Activated CD4-positive, alpha-beta T cell treated with anti-CD3 and anti-CD28 coated beads, Interleukin-2, amount 50 U/mL, for 1 hour (primary cell): ENCODE measurements around the gene NRF1.
"Not testable (repeated sequence)": the region's sequence is repeated elsewhere in the genome, so short reads cannot be mapped to it uniquely, and the experiment has no call there.

Experiments
- DNase-seq: peaks from one replicate; pipeline ENCODE4 v3.0.0-alpha.2; 2020

The NRF1 gene

GRCh38 chr7:129611246-129612111 is at the start of gene NRF1:
Gene NRF1, plus strand, starts transcription at chr7:129611720. Its CDS starts 45,632 bp downstream, at chr7:129657352.
- DNase-seq: peak; percentile 92

DNA sequence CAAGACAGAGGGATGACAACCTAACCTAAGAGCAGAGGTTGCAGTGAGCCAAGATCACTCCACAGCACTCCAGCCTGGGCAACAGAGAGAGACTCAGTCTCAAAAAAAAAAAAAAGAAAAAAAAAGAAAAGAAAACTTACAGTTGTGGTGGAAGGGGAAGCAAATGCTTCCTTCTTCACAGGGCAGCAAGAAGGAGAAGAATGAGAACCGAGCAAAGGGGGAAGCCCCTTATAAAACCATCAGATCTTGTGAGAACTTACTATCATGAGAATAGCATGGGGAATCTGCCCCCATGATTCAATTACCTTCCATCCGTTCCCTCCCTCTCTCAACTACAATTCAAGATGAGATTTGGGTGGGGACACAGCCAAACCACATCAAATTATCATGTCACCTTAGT is 45.2 kb upstream of the NRF1 start:
- DNase-seq: not testable (repeated sequence)

GRCh38 chr7:129567377-129567776 is 44.1 kb upstream of the NRF1 start:
- DNase-seq: no peak

DNA sequence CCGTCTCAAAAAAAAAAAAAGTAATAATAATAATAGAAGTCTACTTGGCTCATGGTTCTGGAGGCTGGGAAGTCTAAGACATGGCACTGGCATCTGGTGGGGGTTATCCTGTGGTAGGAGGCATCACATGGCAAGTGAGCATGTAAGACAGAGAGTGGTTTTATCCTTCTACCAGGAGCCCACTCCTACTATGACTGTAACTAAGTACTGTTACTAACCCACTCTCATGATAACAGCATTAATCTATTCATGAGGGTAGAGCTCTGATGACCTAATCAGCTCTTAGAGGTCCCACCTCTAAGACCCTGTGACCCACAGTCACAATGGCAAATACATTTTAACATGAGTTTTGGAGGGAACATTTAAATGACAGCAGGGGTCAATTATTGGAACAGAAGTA is 43.3 kb upstream of the NRF1 start:
- DNase-seq: no peak

DNA sequence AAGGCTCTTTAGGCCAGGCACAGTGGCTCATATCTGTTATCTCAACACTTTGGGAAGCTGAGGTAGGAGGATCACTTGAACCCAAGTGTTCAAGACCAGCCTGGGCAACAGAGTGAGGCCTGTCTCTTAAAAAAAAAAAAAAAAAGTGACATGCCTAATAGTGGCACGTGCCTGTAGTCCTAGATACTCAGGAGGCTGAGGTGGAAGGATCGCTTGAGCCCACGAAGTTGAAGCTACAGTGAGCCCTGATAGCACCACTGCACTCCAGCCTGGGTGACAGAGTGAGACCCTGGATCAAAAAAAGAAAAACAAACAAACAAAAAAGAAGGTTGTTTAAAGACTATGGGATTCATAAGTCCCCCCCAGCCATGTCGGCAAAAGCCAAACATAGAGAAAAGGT is 42.2 kb upstream of the NRF1 start:
- no peak for DNase-seq

GRCh38 chr7:129569811-129570215 is 41.7 kb upstream of the NRF1 start:
- no peak for DNase-seq

DNA sequence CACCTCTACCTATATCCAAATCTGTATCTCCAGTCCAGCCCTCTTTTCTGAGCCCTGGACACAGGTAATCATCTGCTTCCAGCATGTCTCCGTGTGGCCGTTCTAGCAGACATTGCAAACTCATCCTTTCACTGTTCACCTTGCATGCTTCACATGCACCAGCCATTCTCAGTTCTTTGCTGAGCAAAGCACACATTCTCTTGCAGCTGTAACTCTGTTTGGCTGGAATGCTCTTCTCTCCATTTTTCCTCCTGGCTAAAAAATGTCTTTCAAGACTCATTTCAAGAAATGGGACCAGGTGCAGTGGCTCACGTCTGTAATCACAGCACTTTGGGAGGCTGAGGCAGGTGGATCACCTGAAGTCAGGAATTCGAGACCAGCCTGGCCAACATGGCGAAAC is 40.3 kb upstream of the NRF1 start:
- DNase-seq: no peak

- no peak for DNase-seq
Observed at GRCh38 chr7:129572205-129572604, 39.3 kb upstream of the NRF1 start.

DNA sequence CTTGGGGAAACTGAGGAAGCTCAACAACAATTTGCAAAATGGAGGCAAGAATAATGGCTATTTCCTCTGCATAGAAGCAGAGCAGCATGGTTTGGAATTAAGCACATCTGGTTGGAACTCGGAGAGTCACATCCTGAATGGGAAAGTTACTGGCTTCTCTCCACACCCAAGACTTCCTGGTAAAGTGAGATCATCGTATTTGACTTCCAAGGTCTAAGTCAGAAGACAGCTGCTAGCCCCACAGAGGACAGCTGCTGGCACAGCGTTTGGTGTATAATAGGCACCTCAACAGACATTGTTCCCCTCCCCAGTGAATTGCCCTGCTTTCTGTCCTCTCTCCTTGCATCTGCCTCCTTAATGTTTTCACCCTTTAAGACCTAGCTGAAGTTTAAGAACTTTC is 37.0 kb upstream of the NRF1 start:
- no peak for DNase-seq

DNA sequence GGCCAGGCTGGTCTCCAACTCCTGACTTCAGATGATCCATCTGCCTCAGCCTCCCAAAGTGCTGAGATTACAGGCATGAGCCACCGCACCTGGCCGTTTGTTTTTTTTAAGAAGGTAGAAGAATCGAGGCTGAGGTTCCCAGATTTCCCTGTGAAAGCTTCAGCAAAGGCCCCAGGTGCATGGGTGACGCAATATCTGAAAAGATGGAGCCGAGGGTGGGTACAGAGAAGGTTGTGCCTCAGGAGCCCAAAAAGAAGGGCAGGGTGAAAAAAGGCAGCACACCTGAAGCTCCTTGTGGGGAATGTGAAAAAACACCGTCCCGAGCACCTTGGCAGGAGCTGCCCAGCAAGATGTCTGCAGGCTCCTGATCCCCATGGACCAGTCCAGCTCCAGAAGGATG is 35.8 kb upstream of the NRF1 start:
- no peak for DNase-seq

GRCh38 chr7:129576138-129576537 is 35.4 kb upstream of the NRF1 start:
- DNase-seq: no peak

GRCh38 chr7:129578829-129579228 is 32.7 kb upstream of the NRF1 start:
- DNase-seq: no peak

DNA sequence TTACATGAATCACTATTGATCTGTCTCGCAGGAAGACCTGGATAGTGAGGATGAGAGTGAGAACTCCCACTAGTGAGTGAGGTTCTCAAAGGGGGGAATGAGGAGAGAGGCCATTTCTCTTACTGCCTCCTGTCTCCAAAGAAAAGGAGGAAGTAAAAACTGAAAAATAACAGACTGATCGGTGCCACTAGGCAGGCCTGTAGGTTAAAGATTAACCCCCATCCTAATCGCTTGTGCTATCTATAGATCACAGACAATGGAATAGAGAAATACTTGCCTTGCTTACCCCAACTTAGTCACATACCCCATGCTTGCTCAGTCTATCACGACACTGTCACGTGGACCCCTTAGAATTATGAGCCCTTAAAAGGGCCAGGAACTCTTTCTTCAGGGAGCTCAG is 25.3 kb upstream of the NRF1 start:
- not testable (repeated sequence) for DNase-seq

DNA sequence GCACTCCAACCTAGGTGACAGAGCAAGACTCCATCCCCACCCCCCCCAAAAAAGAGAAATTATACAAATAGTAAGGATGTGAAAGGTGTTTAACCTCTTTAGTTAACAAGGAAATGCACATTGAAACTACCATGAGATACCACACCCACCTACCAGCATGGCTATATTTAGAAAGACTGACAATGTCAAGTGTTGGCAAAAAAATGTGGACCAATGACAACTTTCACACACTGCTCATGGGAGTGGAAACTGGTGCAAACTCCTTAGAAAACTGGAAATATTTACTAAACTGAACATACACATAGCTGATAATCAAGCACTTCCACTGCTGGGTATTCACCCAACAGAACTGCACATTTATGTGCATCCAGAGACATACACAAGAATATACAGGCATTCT is 23.3 kb upstream of the NRF1 start:
- no peak for DNase-seq

- no peak for DNase-seq
Observed at GRCh38 chr7:129591868-129592267, 19.7 kb upstream of the NRF1 start.

DNA sequence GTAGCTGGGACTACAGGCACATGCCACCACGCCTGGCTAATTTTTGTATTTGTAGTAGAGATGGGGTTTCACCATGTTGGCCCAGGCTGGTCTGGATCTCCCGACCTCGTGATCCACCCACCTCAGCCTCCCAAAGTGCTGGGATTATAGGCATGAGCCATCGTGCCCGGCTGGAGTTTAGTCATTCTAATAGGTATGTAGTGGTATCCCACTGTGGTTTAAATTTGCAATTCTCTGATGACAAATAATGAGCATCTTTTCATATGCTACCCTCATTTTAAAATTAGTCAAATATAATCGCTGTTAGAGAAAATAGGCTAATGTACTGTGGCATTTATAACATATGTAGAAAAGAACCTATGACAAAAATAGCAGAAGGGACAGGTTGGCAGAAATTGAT is 15.1 kb upstream of the NRF1 start:
- DNase-seq: not testable (repeated sequence)

- no peak for DNase-seq
Observed at GRCh38 chr7:129597672-129598071, 13.8 kb upstream of the NRF1 start.

GRCh38 chr7:129599174-129599573 is 12.3 kb upstream of the NRF1 start:
- DNase-seq: no peak

GRCh38 chr7:129603594-129603993 is 7.9 kb upstream of the NRF1 start:
- DNase-seq: not testable (repeated sequence)

GRCh38 chr7:129604021-129604420 is 7.5 kb upstream of the NRF1 start:
- DNase-seq: not testable (repeated sequence)

DNA sequence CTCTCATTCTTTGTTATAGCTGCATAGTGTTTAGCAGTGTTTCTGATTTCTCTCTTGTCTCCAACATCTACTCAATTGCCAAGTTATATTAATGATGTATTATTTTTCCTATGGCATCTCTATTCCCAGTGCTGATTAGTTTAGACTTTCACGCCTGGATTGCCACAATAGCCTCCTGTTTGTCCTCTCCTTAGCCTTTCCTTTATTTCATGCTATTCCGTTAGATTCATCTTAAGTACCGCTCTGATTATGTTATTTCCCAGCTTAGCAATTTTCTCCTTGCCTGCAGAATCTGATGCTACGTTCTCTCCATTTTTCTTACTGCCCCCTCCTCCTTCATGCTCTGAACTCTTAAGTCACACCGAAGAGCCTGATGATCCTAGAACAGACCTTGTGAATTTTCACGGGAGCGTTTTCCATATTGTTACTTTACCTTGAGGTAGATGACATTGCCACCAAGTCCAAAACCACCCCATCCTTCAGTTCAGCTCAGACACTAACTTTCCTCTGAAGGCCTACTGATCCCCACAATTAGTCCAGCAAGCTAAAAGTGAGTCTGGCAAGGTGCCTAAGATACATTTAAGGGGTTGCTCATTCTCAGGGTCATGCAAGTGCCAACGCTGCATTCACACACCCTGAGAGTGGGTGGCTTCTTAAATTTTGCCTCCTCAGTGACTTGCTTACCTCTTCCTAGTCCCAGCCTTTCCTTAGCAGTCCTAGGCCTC is 6.6 kb upstream of the NRF1 start:
- DNase-seq: no peak

DNA sequence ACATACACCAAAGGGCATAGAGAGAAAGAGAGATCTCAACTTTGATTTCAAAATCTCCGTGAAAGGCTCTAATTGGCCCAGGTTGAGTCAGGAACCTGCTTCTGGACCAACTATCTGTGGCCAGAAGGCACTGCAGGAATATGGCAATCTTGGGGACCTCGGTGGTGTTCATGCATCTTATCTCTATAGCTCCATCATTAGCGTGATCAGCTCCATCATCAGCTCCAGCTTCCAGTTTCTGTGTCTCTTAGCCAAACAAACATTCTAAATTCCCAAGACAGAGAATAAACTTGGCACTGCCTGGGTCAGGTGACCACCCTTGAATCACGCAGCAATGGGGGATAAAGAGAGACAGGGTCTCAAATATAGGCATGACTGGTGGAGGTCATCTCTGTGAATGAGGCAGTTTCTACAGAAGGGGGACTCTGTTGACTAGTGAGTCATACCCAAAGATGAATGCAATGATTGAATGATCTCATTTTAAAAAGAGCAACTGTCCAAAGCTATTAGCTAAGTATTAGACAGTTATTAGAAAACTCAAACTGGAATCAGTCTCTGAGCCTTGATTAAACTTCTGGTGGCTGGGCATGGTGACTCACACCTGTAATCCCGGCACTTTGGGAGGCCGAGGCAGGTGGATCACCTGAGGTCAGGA is 5.4 kb upstream of the NRF1 start:
- no peak for DNase-seq

DNA sequence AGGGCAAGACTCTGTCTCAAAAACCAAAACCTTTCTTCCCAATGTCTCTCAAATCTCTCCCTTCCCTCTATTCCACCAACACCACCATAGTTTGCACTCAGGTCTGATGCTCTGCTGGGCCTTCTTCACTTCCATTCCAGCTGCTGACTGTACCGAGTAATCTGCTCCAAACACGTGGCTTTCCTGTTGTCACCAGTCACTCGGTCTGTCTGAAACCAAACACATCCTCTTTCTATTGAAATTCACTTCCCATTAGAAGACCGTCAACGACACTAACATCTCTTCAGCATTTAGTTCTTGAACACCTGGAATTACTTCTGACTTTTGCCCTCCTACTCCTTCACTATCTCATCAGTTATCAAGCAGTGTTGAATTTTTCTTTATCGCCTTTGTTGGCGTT is 4.7 kb upstream of the NRF1 start:
- no peak for DNase-seq
